ENCODE results near the gene KLF2.
"Not testable (repeated sequence)": the region's sequence is repeated elsewhere in the genome, so short reads cannot be mapped to it uniquely, and the experiment has no call there.

Gene KLF2

GRCh38 chr19:16340092-16340491 is 15.5 kb downstream of the KLF2 start:
- ChIA-PET CTCF (no interaction called here), POLR2A (ENCODE audit: low non-redundant PET) (no interaction called here)
- no peak for TF ChIP-seq CTCF (conservative IDR thresholded peaks at IDR 0.05; ENCODE audit: low read depth)
- no peak overlapping the region for H3K27ac ChIP-seq
- DNase-seq (ENCODE audit: low spot score): no peak

GRCh38 chr19:16340654-16341053 is 16.0 kb downstream of the KLF2 start:
- no peak for TF ChIP-seq CTCF (conservative IDR thresholded peaks at IDR 0.05; ENCODE audit: low read depth)
- no peak for DNase-seq (ENCODE audit: low spot score)
- H3K27ac ChIP-seq: no peak overlapping the region
- POLR2A ChIA-PET (ENCODE audit: low non-redundant PET): no interaction called here
- CTCF ChIA-PET: no interaction called here

- no peak for TF ChIP-seq CTCF (conservative IDR thresholded peaks at IDR 0.05; ENCODE audit: low read depth)
- H3K27ac ChIP-seq: no peak overlapping the region
- ChIA-PET POLR2A (ENCODE audit: low non-redundant PET) (no interaction called here), CTCF (no interaction called here)
- no peak for DNase-seq (ENCODE audit: low spot score)
These were observed 17.5 kb downstream of the KLF2 start for GRCh38 chr19:16342002-16342715.

- no peak overlapping the region for H3K27ac ChIP-seq
- POLR2A ChIA-PET (ENCODE audit: low non-redundant PET): no interaction called here
- no peak for DNase-seq (ENCODE audit: low spot score)
- CTCF ChIA-PET: no interaction called here
- no peak for TF ChIP-seq CTCF (conservative IDR thresholded peaks at IDR 0.05; ENCODE audit: low read depth)
These were observed 18.5 kb downstream of the KLF2 start for GRCh38 chr19:16343156-16343555.

- no peak for DNase-seq (ENCODE audit: low spot score)
- CTCF ChIA-PET: interaction anchor here (1.1 kb wide), 1 partner anchor 98 kb away, joined by 3 read pairs; no protein-coding TSS in a partner anchor
- H3K27ac ChIP-seq: no peak overlapping the region
- TF ChIP-seq CTCF (conservative IDR thresholded peaks at IDR 0.05; ENCODE audit: low read depth): no peak
- POLR2A ChIA-PET (ENCODE audit: low non-redundant PET): no interaction called here
These were observed 20.8 kb downstream of the KLF2 start for GRCh38 chr19:16345457-16345856.

- CTCF ChIA-PET: interaction anchor here (1.1 kb wide), 1 partner anchor 100 kb away, joined by 3 read pairs; no protein-coding TSS in a partner anchor
- DNase-seq (ENCODE audit: low spot score); H3K27ac ChIP-seq; POLR2A ChIA-PET (ENCODE audit: low non-redundant PET): not testable (repeated sequence)
These were observed 22.5 kb downstream of the KLF2 start for GRCh38 chr19:16347099-16347498.

- no peak for DNase-seq (ENCODE audit: low spot score)
- no peak overlapping the region for H3K27ac ChIP-seq
- ChIA-PET CTCF (interaction anchor here (1.1 kb wide), 1 partner anchor 101 kb away, joined by 3 read pairs; no protein-coding TSS in a partner anchor), POLR2A (ENCODE audit: low non-redundant PET) (no interaction called here)
- no peak for TF ChIP-seq CTCF (conservative IDR thresholded peaks at IDR 0.05; ENCODE audit: low read depth)
These were observed 23.1 kb downstream of the KLF2 start for GRCh38 chr19:16347706-16348105.
